GM18861 (cell line): ENCODE results near the gene IRF6.

ENCODE experiments used
- ATAC-seq: cut with Tn5 transposase; IDR thresholded peaks from one replicate; pipeline ENCODE4 v1.9.1; 2021; ENCODE audit not compliant: unreplicated experiment

The IRF6 gene

GRCh38 chr1:209790286-209791193 lies 15.4 kb downstream of the IRF6 start:
- ATAC-seq: no peak

- ATAC-seq: no peak
These were observed 16.7 kb downstream of the IRF6 start for GRCh38 chr1:209789245-209789644.

DNA sequence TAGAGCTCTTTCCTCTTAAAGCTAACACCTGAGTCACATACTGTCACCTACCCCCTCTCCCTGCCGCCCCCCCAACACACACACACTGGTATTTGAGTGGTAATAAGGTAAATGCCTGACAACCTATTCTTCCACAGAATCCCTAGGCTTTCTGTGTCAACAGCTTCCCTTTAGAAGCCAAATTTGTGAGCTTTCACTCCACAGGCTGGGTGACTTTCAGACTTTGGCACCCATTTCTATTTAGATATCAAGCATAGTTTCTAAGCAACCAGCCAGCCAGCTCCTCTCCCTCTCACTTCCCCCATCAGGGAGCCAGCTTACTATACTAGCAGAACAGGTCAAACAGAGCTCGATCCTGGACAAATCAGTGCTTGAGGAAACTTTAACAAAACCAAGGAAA lies 18.4 kb downstream of the IRF6 start:
- no peak for ATAC-seq

- ATAC-seq: no peak
These were observed 19.8 kb downstream of the IRF6 start for GRCh38 chr1:209786146-209786545.

- no peak for ATAC-seq
These were observed 20.4 kb downstream of the IRF6 start for GRCh38 chr1:209785592-209785991.

DNA sequence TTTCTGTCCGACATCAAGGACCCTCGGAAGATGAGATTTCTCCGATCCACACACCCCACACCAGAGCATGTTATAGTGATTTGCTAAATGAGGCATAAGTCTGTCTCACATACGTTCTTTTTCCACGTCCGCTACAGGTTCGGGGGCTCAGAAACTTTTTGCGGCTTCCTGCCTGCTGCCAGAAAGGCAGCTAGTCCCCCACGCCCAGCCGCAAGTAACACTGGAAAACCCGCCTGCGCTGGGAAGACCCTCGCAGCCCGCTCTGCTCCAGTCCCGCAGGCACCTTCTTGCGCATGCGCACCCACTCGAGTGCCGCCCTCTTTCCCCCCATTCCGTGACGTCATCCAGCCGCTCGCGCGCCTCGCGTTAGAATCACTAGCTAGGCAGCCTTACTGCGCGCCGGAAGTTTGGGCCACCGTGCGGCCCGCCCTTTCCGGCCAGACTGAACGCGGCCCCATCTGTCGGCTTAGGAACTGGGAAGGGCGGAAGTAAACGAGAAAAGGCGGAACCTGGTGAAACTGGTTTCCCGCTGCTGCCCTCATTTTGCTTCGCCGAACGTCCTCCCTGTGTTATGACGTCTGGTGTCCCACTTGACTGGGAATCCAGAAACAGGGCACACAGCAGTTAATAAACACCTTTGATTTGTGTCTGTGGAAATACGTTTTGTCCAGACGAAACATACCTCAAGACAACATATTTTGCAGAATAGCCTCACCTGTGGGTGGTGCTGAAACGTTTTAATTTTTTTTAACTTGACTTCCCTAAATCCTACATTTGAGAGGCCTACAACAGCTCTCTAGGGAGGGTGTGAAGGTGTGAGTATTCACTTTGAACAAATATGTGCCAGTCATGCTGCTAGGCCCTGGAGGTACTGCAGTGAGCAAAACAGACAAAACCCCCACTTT lies 21.4 kb downstream of the IRF6 start, which contains the start of gene C1orf74:
Gene C1orf74, minus strand, starts transcription at position 295 of the 905 bp plus-strand sequence. CDS start 925 bp downstream, outside the sequence.
- peak; percentile 95 for ATAC-seq

DNA sequence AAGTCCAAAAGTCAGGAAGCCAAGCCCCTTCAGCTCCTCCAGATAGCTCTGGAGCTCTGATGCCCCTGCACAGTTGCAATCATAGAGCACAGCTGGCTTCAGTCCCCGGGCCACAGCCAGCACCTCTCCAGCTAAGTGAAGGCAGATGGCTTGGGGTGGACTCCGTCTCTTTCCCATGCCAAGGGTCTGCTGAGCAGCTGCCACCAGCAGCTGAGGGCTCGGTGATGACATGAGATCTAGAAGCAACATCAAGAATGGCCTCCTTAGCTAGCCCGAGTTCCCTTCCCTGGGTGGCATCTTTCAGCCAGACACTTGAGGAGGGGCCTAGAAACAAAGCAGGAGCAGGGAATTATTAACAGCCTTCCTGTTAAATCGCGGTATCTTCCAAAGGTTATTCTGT lies 22.6 kb downstream of the IRF6 start:
- no peak for ATAC-seq

DNA sequence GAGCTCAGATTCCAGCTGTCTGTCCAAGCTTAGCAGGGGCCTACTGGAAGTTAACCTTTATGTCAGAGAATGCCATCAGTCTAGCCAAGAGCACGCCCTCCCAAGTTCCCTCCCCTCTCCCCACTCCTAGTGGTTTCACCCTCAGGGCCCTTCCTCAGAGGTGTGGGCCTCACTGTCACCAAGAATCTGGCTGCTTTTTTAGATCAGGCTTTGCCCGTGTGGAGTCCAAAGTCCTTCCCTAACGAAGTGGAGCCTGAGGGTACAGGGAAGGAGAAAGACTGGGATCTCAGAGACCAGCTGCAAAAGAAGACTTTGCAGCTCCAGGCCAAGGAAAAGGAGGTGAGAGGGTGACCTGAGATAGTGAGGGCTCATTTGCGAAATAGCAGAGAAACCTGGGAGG lies 25.7 kb downstream of the IRF6 start:
- no peak for ATAC-seq

- ATAC-seq: no peak
These were observed 27.8 kb downstream of the IRF6 start for GRCh38 chr1:209778102-209778501.

- ATAC-seq: no peak
These were observed 28.4 kb downstream of the IRF6 start for GRCh38 chr1:209777587-209777986.

- ATAC-seq: no peak
These were observed 30.3 kb downstream of the IRF6 start for GRCh38 chr1:209775678-209776077.

- peak; percentile 51 for ATAC-seq
These were observed 31.4 kb downstream of the IRF6 start for GRCh38 chr1:209774592-209774991.

- no peak for ATAC-seq
These were observed 33.8 kb downstream of the IRF6 start for GRCh38 chr1:209772126-209772525.

- ATAC-seq: no peak
These were observed 35.1 kb downstream of the IRF6 start for GRCh38 chr1:209770636-209771415.

GRCh38 chr1:209769971-209770370 lies 36.0 kb downstream of the IRF6 start:
- no peak for ATAC-seq

DNA sequence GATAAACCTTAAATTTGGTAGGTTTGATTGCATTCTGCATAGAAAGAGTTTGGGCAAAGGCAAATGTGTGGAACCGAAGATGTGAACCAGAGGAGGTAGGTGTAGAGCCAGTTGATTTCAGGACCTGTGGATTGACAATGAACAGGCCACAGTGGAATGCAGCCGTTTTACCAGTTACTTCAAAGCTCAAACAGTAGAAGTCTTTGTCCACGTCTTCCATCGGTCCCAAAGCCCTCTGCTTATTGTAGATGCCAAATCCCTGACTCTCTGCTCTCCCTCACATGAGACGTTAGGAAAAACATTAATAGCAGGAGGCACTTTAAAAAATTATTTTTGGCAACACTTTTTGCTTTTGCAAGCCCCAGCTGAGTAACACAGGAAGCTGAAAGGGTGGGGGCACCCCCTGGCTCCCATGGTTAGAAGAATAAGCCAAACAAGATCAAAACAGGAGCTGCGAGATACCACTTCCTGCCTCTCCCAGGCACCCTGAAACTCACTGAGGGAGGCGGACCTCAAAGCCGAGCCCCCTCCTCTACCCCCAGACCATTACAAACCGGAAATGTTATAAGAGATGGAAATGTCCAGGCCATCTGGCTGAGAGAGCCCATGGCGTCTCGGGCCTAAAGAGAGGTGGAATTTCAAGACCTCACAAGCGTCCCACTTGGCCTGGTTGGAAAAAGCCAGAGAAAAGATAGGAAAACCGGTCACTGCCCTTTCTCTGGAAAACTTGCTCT lies 36.6 kb downstream of the IRF6 start:
- ATAC-seq: peak; percentile 80

DNA sequence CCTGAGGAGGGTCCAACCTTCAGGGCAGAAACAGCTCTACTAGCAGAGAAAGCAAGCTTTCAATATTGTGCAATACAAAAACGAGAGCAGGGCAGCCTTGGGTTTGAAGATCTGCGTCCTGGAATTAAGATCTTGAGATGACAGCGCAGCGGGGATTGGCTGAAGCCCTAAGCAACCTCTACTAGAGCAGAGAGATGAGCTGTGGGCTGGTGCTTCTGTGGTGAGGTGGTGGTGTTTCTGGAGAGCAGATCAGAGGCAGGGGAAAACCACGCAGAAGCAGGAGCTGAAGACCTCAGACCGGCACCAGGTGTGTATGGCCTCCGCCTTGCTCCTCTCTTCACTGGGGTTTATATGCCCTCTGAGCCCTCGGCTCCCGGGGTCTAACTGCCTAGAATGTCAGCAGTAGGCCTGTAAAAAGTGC lies 37.6 kb downstream of the IRF6 start:
- ATAC-seq: peak; percentile 81

DNA sequence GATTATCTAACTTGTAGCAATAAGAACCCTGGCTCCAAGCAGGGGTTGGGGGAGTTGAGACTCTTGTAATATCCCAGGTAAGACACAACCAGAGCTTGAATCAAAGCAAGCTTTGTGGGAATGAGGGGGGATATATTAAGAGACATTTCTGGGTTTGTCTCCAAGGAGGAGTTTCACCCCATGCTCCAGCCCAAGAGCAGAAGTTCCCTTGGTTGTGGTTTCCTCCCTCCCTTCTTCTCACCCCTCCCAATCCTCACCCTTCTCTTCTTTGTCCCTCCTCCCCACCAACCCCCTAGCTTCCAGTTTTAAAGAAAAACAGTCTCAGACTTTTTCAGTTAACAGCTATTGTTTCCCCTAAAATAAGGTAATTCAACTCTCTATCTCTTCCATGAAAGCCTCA lies 38.2 kb downstream of the IRF6 start:
- no peak for ATAC-seq

GRCh38 chr1:209767096-209767495 lies 38.8 kb downstream of the IRF6 start:
- no peak for ATAC-seq

- ATAC-seq: no peak
These were observed 39.9 kb downstream of the IRF6 start for GRCh38 chr1:209766051-209766450.
